ENCODE measurements around the gene ZNF397.

Gene ZNF397

GRCh38 chr18:35193316-35193715 is 47.5 kb upstream of the ZNF397 start:
- no peak for TF ChIP-seq EZH2phosphoT487 (IDR thresholded peaks at IDR 0.05; ENCODE audit: borderline replicate concordance, low read length)
- TF ChIP-seq CTCF (IDR thresholded peaks at IDR 0.05; ENCODE audit: low read depth, low read length, poor library complexity, severe bottlenecking), result no peak

GRCh38 chr18:35197296-35197695 is 43.5 kb upstream of the ZNF397 start:
- no peaks in the 10 kb centered on the region for H3K27me3 ChIP-seq (ENCODE audit: control insufficient read depth, low read length)
- no peaks in the 10 kb centered on the region for H3K79me2 ChIP-seq (ENCODE audit: control insufficient read depth, low read length)
- no peaks in the 10 kb centered on the region for H4K20me1 ChIP-seq (ENCODE audit: control insufficient read depth, insufficient read depth, low read depth, low read length)
- TF ChIP-seq EZH2phosphoT487 (IDR thresholded peaks at IDR 0.05; ENCODE audit: borderline replicate concordance, low read length) (no peak), CTCF (IDR thresholded peaks at IDR 0.05; ENCODE audit: low read depth, low read length, poor library complexity, severe bottlenecking) (no peak)
- H3K4me1 ChIP-seq (ENCODE audit: control insufficient read depth, low read length), result 0 out of 2 replicates have a peak, but pooled peaks cover 2% of the 10 kb centered on the region
- no peaks in the 10 kb centered on the region for H3F3A ChIP-seq (ENCODE audit: control insufficient read depth, insufficient read depth)
- H3K36me3 ChIP-seq (ENCODE audit: control insufficient read depth, low read length), result no peaks in the 10 kb centered on the region
- H3K9me3 ChIP-seq (ENCODE audit: control insufficient read depth, insufficient read depth, low read length), result no peaks in the 10 kb centered on the region
- no peak overlapping the region for H3K4me2 ChIP-seq (ENCODE audit: low read length)
- no peak overlapping the region for H3K27ac ChIP-seq (ENCODE audit: low read depth, low read length)
- no peak overlapping the region for H3K4me3 ChIP-seq (ENCODE audit: low read length)
- no peaks in the 10 kb centered on the region for H3K9me2 ChIP-seq (replicated peaks; ENCODE audit: control insufficient read depth, low read length)

More at GRCh38 chr18:35193316-35193715, 47.5 kb upstream of the ZNF397 start:
- Histone ChIP-seq H3K9me3 (ENCODE audit: control insufficient read depth, insufficient read depth, low read length) (no peaks in the 10 kb centered on the region), H3K27me3 (ENCODE audit: control insufficient read depth, low read length) (no peaks in the 10 kb centered on the region), H3K9me2 (replicated peaks; ENCODE audit: control insufficient read depth, low read length) (no peaks in the 10 kb centered on the region), H3K36me3 (ENCODE audit: control insufficient read depth, low read length) (no peaks in the 10 kb centered on the region), H3K4me1 (ENCODE audit: control insufficient read depth, low read length) (peaks cover 10% of the 10 kb centered on the region), H3K4me3 (ENCODE audit: low read length) (no peak overlapping the region), H3K79me2 (ENCODE audit: control insufficient read depth, low read length) (no peaks in the 10 kb centered on the region), H3F3A (ENCODE audit: control insufficient read depth, insufficient read depth) (no peaks in the 10 kb centered on the region), H4K20me1 (ENCODE audit: control insufficient read depth, insufficient read depth, low read depth, low read length) (no peaks in the 10 kb centered on the region), H3K27ac (ENCODE audit: low read depth, low read length) (no peak overlapping the region), H3K4me2 (ENCODE audit: low read length) (no peak overlapping the region)

GRCh38 chr18:35201256-35201931 is 39.4 kb upstream of the ZNF397 start:
- H3K9me3 ChIP-seq (ENCODE audit: control insufficient read depth, insufficient read depth, low read length), result peaks cover 14% of the 10 kb centered on the region
- TF ChIP-seq CTCF (IDR thresholded peaks at IDR 0.05; ENCODE audit: low read depth, low read length, poor library complexity, severe bottlenecking), result no peak
- no peak for TF ChIP-seq EZH2phosphoT487 (IDR thresholded peaks at IDR 0.05; ENCODE audit: borderline replicate concordance, low read length)
- H3K4me3 ChIP-seq (ENCODE audit: low read length), result no peak overlapping the region
- no peak overlapping the region for H3K4me2 ChIP-seq (ENCODE audit: low read length)
- no peaks in the 10 kb centered on the region for H3K27me3 ChIP-seq (ENCODE audit: control insufficient read depth, low read length)
- no peaks in the 10 kb centered on the region for H4K20me1 ChIP-seq (ENCODE audit: control insufficient read depth, insufficient read depth, low read depth, low read length)
- no peaks in the 10 kb centered on the region for H3F3A ChIP-seq (ENCODE audit: control insufficient read depth, insufficient read depth)
- no peaks in the 10 kb centered on the region for H3K4me1 ChIP-seq (ENCODE audit: control insufficient read depth, low read length)
- H3K79me2 ChIP-seq (ENCODE audit: control insufficient read depth, low read length), result no peaks in the 10 kb centered on the region
- H3K9me2 ChIP-seq (replicated peaks; ENCODE audit: control insufficient read depth, low read length), result no peaks in the 10 kb centered on the region
- H3K36me3 ChIP-seq (ENCODE audit: control insufficient read depth, low read length), result no peaks in the 10 kb centered on the region
- no peak overlapping the region for H3K27ac ChIP-seq (ENCODE audit: low read depth, low read length)

Measured in DOHH2 (cell line).